Effector CD4-positive, alpha-beta T cell (primary cell): Measurements from ENCODE around the gene C2orf49.
"Not testable (repeated sequence)": the region's sequence is repeated elsewhere in the genome, so short reads cannot be mapped to it uniquely, and the experiment has no call there.

Experiments used
- DNase-seq: peaks from one replicate; pipeline ENCODE4 v3.0.0-alpha.2; 2020

Gene C2orf49

DNA sequence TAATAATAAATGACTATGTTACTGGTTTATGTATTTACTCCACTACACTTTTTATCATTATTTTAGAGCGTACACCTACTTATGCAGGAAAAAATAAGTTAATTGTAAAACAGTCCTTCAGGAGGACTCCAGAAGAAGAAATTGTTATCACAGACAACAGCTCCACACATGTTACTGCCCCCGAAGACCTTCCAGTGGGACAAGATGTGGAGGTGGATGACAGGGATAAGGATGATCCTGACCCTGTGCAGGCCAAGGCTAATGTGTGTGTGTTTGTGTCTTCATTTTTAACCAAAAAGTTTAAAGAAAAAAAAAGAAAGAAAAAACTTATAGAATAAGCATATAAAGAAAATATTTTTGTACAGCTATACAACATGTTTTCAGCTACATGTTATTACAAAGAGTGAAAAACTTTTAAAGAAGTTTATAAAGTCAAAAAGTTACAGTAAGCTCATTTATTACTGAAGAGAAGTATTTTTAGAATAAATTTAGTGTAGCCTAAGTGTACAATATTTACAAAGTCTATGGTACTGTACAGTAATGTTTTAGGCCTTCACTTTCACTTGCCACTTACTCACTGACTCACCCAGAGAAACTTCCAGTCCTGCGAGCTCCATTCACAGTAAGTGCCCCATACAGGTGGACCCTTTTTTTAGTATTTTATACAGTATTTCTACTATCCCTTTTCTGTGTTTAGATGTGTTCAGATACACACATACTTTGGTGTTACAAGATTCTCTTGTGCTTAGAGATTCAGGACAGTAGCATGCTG lies 15.3 kb upstream of the C2orf49 start:
- DNase-seq, result no peak

DNA sequence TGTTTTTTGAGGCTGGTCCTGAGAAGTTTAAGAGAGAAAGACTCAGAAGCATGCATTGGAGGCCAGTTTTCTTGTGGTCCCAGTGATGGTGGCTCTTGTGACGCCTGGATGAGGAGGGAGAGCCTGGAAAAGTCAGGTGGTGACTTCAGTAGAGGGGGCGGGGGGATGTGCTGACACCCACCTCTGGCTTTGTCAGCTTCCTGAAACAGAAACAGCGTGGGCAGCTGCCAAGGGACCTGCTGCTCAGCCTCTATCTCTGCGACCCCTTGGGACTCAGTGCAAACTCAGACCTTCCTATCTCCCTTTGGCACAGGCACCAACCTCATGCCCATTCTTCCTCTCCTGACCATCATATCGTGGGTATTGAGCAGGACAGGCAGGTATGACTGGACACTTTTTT lies 14.2 kb upstream of the C2orf49 start:
- DNase-seq, result no peak

DNA sequence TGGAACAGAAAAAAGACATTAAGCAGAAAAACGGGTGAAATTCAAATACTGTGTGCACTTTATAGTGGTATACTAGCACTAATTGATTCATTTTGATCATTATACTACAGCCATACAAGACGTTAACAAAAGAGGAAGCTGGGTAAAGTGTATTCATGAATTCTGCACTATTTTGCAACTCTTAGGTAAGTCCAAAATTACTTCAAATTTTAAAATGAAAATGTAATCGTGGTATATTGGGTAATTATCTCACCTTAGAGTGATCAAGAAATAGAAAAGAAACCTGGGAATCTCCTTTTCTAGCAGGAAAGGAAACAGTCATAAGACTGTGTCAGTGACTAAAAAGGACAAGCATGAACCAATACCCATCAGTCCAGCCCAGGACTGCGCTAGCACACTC lies 13.2 kb upstream of the C2orf49 start:
- DNase-seq, result no peak

DNA sequence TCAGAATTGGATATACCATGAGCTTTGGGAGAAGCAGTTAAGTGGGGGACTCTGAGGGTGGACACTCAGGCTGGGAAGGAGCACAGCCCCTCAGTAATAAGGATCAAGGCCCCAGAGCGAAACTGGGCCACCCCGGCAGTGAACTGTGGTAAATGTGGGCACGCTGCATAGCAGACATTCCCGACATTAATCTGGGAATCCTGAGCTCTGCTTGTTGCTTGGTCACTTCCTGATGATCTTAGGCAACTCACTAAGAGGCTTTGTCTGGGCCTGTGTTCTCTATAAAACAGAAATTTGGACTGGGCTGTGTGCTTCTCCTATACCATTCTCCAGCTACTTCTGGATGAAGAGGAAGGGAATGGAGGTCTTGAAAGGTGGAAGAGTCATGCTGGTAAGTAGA lies 12.6 kb upstream of the C2orf49 start:
- DNase-seq, result no peak

DNA sequence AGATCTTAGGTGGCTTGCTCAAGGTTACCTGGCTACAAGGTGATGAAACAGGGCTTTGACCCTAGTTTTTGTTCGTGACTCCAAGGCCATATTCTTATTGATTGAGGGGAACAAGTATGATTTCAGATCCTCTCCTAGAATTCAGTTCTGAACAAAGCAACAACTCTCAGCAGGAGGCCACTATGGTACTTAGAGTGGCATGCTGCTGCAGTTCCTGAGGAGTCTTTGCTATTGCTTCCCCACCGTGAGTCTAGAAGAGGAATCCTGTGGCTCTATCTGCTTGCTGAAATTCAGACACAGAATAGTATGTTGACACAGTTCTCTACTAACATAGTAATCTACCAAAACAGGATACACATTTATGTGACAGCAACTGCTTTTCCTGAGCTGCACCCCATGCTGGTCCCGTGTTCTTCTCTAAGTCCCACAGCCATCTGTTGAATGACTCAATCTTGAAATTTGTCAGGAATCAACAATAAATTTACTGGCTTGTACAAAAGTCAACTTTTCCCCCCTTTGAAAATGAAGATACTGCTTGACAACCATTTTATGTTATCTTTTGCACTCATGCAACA lies 11.9 kb upstream of the C2orf49 start:
- no peak for DNase-seq

DNA sequence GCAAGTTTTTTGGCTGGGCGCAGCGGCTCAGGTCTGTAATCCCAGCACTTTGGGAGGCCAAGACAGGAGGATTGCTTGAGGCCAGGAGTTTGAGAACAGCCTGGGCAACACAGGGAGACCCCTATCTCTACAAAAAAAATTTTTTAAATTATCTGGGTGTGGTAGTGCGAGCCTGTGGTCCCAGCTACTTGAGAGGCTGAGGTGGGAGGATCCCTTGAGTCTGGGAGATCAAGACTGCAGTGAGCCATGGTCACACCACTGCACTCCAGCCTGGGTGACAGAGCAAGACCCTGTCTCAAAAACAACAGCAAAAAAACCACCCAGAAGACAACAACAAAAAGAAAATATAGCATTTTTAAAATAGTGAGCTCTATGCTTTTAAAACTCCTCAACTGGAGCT lies 10.1 kb upstream of the C2orf49 start:
- not testable (repeated sequence) for DNase-seq

DNA sequence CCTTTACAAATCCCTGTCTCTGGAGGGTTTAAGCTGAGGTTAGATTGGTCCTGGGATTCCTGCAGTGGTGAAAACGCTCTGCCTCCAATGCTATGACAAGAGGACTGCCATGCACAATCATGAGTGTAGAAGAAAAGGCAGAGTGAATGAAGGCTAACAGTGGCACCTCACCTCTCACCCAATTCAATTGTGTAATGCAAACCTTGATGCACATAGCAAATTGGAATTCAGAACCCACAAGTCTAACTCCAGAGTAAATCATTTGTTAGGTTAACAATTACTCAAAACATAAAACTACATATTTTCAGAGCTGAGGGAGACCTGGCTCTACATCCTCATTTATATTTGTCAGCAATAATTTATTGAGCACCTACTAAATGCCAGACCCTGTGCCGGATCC lies 9.7 kb upstream of the C2orf49 start:
- no peak for DNase-seq

DNA sequence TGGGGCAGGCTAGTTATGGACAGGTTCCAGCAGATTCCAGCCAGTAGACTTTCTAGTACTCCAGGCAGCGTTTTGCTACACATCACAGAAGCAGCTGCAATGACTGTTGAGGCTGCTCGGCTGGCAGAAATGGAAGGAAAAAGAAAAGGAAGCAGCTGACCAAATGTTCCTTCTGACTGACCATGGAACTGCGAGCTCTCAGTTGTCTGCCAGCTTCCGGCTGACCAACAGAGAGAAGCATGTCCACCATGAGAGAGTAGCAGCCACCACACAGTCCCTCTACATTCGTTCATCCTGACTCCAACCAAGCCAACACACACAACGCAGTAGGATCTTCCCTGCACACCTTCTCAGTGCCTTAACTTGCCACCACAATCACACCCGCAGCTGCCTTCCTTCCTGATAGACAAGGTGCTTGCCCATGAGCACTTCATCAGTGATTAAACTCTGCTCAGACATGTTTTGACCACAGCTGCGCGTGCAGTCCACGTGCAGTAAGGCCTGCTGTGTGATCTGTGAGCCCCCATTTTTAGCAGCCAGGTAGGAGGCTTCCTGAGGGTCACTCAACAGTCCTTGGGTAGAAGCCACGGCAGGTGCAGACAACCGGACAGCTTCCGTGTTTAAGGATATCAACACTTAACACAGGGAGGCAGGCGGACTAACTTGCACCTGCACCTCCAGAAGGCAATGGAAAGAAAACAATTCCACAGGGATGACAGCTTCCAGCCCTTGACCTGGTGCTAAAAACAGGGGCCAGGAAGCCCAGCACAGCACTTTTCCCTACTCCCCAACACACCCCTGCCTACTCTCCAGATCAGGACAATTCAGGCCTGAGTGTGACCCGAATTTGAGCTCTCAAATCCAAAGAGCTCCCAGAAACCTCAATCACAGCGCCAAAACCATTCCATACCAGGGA lies 8.8 kb upstream of the C2orf49 start:
- no peak for DNase-seq

DNA sequence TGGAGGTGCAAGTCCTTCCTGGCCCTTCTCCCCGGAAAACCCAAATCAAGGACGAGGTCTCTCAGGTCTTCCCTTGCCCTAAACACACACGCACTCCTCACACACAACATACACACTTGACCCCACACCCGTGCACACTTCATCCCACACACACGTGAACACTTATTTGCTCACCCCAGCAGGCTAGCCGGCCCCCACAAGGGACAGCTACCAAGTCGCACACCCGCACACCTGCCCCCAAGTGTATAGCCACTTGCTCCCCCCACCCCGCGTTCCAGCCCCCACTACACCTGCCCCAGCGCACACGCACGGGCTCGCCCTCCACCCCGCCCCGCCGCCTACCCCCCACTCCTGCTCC lies 8.2 kb upstream of the C2orf49 start:
- no peak for DNase-seq

DNA sequence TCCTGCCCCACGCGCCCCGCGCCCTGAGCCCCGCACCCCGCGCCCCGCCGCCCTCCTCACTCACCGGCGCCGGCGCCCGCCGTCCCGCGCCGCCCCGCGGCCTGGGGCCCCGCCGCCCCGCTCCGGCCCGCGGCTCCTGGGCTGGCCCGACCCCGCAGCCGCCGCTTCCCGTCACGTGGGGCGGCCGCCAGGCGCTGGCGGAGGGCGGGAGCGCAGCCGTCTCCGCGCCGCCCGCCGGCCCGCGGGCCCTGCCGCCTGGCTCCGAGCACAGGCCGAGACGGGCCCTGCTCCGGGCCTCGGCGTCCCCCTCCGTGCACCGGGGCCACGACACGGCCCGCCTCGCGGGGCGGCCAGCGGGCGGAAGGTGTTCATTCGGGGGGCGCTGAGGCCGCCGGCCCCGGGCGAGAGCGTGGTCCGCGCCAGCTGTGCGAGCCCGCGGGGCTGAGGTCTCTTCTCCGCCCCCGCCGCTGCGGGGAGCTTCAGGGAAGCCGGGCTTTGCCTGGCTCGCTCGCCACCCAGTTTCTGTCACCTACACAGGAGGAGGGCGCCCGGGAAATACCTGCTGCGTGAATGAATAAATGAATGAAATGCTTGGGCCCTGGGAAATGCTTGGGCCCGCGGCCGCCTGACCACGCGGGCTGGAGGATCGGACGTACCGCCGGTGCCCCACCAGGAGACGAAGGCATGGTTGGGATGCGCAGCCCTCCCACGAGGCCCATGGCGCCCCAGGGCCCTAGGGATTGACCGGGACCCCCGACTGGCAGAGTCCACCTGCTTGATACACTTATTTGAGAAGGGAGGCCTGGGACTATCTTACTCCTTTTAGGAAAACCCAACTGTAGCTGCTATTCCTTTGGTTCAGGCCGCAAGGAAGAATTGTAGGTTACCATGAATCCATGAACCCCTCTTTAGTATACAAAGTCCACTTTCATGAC lies 7.5 kb upstream of the C2orf49 start, which contains the start of gene TGFBRAP1:
Gene TGFBRAP1, minus strand, starts transcription at position 175 of the 935 bp plus-strand sequence. CDS start 21,434 bp downstream, outside the sequence.
- DNase-seq, result peak; percentile 45

DNA sequence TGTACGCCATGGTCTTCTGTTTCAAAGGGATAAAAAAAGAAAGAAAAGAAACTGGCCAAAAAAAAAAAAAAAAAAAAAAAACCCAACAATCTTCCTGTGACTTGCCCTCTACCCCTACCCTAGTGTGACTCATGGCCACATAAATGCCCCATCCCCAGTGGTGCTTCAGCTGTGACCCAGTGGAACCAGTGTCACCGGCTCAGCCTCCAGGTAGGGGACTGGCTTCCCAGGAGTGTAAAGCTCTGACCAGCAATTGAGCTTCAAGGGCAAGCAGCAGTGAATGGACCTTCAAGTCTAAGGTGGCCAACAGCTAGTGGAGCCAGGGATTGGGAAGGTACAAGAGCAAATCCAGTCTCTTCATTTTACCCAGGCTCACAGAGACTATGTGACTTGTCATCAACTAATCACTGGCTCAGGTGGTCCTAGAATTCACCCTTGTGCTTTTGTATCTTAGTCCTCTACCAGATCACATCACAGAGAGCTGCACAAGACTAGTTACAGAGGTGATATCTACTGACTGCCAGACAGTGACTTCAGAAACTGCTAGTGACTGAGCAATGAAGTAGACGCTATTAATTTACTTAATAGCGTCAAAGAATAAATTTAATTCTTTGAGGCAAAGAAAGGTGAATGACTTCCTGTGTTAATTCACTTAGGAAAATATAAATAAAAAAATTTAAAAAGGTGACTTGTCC lies 6.5 kb upstream of the C2orf49 start:
- DNase-seq, result no peak

DNA sequence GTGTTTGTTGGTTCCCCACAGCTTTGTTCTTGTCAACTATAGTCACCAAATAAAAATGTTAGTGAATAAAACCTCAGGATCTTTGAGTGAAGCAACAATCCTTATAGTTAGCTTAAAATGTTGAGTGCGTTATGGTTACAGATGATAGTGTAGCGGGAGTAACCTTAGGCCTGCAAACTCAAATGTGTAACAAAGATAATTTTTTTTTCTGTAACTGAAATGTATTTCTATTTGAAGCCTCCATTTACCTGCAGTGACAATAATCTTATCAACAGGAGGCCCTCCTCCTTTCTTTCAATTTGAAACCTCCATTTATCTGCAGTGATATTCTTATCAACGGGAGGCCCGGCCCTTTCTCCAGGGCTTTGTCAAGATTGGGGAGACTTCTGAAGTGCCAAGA lies 3.1 kb upstream of the C2orf49 start:
- no peak for DNase-seq

DNA sequence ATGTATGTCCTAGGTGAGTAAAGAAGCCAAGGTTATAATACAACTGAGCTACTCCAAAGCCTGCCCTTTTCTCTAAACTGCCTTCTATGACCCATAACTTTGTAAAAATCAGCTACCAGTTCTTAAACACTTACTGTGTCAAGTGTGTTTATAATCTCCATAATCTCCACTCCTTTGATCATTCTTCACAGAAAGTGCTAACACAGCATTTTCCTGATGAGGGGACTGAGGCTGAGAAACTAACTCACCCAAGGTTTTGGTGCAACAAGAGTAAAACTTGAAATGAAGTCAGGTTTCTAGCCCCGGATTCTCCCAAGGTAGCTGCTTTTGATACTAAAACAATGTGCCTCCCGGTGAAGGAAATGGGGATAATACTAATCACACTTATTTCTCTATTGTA lies 1.9 kb upstream of the C2orf49 start:
- no peak for DNase-seq

DNA sequence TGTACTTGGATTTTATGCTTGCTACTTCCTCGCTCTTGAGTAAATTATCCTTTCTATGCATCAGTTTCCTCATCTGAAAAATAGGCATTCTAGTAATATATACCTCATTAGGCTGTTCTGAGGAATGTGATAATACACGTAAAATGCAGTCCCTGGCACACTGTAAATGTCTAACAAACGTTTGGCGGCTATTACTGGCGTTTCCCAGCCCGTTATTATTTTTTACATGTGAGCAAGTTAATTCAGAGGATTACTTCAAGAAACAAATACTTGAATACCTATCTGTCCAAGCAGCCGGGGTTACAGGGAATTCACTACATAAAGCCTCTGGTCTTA lies 586 bp upstream of the C2orf49 start:
- no peak for DNase-seq

DNA sequence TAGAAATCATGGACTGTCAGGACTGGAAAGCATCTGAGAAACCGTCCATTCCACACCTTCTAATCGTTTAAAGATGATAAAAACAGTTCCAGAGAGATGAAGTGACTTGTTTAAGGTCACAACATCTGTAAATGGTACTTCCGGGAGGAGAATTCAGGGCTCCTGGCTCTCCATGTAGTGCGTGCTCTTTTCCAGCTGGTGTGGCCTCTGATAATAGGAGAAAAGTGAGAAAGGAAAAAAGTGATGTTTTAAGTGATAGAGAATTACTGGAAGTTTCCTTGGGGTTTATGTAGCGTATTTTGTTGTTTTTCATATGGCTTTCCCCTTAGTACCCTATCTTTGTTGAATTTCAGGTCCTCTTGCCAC lies 663 bp downstream of the C2orf49 start:
- DNase-seq, result no peak

DNA sequence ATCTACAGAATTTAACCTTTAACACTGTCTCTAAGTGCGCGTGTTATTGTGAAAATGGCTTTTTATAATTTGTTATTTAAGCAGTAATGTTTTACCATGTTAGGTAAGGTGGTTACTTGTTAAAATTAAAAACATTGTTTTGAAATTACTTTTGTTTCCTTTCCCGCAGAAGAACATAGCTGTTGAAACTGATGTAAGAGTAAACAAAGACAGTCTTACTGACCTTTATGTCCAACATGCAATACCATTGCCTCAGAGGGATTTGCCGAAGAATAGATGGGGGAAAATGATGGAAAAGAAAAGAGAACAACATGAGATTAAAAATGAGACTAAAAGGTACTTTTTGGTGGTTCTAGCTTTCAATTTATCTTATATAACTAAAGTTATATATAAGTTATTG lies 2.1 kb downstream of the C2orf49 start:
- no peak for DNase-seq

DNA sequence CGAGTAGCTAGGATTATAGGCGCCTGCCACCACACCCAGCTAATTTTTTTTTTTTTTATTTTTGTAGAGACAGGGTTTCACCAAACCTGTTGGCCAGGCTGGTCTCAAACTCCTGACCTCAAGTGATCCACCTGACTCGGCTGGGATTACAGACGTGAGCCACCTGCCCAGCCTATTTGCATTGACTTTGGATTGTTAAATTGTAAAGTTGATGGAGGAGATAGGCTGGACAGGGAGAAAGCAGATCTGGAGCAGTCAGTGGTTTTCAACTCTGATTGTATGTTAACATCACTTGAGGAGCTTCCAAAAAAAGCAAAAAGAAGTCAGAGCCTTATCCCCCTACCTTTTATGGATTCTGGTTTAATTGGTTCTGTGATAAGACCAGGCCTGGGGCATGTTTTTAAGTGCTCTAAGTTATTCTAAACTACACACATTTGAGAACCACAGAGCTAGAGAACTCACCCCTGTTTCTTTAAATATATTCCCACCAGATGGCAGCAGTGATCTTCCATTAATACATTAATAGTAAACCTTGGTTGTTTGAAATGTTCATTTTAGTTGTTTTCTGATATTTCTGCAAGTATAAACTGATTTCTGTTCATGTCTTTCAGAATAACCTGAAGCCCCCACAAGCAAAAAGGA lies 7.5 kb downstream of the C2orf49 start:
- DNase-seq, result no peak

DNA sequence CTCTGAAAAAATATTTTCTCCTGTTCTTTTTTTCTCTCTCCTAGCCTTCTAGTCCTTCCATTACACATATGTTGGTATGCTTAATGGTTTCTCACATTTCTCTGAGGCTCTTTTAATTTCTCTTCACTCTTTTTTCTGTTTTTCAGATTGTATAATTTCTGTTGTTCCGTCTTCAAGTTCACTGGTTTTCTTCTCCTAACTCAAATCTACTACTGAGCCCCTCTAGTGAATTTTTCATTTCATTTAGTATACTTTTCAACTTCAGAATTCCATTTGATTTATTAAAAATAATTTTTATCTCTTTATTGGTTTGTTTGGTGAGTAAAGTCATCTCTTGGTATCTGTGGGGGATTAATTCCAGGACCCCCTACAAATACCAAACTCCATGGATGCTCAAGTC lies 19.8 kb downstream of the C2orf49 start:
- no peak for DNase-seq

DNA sequence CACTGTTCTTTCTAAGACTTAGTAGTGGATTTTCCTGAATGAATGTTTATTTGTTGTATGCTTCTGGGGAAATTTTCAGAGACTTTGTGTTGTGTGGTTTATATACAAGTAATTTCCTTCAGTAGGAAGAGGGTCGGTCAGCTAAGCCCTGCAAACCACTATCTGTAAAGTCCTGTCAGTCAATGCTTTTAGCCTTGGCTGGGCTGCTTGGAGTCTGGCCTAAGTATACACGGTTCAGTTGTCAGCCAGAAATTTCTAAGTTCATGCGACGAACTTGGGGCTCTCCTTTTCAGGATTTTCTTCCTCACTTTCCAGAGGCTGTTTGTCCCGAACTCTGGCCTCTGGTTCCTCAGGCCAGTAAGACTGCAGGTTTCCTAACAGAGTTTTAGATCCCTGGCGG lies 21.3 kb downstream of the C2orf49 start:
- no peak for DNase-seq

DNA sequence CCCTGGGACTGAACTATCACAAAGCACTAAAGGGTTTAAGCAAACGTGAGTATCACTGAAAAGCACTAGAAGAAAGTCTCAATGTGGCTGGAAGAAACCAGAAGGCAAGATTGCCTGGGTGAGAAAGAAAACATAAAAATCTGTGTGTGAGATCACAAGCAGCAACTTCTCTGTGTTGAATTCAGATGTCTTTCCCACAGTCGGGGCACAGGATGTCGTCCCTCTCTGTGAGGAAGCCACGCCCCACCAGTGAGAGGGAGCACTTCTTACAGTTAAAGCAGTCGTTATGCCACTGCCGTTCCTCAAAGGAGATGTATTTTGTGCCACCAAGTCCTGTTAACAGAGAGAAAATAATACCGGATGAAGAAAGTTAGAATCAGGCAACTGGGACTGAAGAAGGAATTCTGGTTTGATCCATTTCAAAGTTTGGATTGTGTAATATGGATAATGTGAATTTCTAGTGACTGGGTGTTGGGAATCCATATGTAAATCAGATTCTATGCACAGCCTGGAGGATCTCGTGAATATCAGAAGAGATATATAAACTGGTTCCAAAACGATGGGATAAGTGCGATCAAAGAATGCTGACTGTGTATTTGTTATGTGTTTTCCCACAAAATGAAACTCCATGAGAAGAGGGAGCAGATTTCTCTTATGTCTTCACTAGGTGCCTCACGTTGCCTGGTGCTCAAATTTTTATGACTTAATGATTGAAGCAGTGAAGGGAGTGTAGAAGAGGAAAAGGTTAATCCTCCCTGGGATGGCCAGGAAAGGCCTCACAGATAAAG lies 24.0 kb downstream of the C2orf49 start:
- DNase-seq, result no peak
